ENCODE data around the gene ERV3-1. TPM values are rescaled to one million over a fixed set of nuclear protein-coding genes. Genes with fewer than 3 reads are reported as not detected.
A peak's percentile ranks its signal among the peaks of the same experiment; 100 is the strongest.

Gene ERV3-1
- total and polyA plus RNA-seq, 9 of the 15 experiments (the other 6 are each of a cell fraction or from before 2014, with no cell fraction given) = 10.2 to 30.0 (median 22.0) TPM

DNA sequence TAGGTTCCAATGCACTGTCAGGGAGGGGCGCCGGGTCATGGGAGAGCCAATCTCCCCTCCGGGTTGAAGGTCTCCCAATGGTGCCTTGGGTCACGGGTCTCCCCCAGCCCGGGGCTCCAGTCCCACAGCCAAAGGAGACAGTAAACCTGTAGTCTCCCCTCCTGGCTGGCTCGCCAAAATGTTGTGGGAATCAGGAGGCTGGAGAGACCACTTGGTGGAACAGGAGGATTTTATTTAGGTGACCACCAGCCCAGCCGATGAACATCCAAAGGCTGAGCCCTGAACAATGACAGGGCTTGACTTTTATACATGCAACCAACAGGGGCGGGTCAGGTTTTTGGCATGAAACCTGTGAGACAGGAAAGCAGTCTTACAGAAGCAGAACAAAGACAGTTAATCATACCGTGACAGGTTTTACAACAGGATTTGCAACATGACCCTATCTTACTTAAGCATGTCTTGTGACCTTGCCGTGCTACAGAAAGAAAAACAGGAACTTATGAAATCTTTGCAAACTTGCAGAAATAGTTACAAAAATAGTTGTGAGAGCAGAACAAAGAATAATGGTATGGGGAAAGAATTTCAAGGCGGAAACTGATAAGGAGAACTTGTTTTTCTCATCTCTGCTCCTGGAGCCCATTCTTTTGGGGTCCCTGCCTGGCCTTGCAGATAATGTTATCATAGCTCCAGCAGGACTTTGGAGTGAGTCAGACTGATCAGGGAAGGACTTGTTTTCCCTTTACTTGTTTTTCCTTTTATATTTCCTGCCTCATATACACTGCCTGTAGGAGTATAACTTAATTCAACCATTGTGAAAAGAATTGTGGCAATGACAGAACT lies 7.1 kb downstream of the ERV3-1 start (continued):
- TF ChIP-seq THRAP3 (IDR thresholded peaks at IDR 0.05; ENCODE audit: borderline replicate concordance) (no peak), NR2C1 (IDR thresholded peaks at IDR 0.05) (peak; percentile 81), NR2C1 (tag; IDR thresholded peaks at IDR 0.05) (peak; percentile 92), ZNF274 (IDR thresholded peaks at IDR 0.05; ENCODE audit: borderline replicate concordance, low read depth, low read length) (peak; percentile 70; the same call in 1 of the 2 replicates), ZNF133 (CRISPR knock-in tag; IDR thresholded peaks at IDR 0.05) (no peak), FOXM1 (IDR thresholded peaks at IDR 0.05; ENCODE audit: low read depth) (peak; percentile 97), FOXM1 (CRISPR knock-in tag; IDR thresholded peaks at IDR 0.05; ENCODE audit: low read depth) (no peak), SREBF2 (CRISPR knock-in tag; IDR thresholded peaks at IDR 0.05) (no peak), KDM1A (IDR thresholded peaks at IDR 0.05) (peak; percentile 96 to 98), XRCC3 (IDR thresholded peaks at IDR 0.05) (0 out of 2 replicates have a peak, but pooled peaks have one; percentile 49), TFAM (CRISPR knock-in tag; conservative IDR thresholded peaks at IDR 0.05) (no peak), ZNF384 (IDR thresholded peaks at IDR 0.05; ENCODE audit: low read depth, low read length) (no peak), KLF6 (CRISPR knock-in tag; IDR thresholded peaks at IDR 0.05; ENCODE audit: borderline replicate concordance) (peak; percentile 33; the same call in 1 of the 2 replicates), ERF (CRISPR knock-in tag; IDR thresholded peaks at IDR 0.05) (no peak), BCOR (IDR thresholded peaks at IDR 0.05) (peak; percentile 76), NFE2L1 (tag; IDR thresholded peaks at IDR 0.05; ENCODE audit: borderline replicate concordance, low read depth) (no peak), ELF4 (CRISPR knock-in tag; IDR thresholded peaks at IDR 0.05) (0 out of 2 replicates have a peak, but pooled peaks have one; percentile 50), PCBP1 (IDR thresholded peaks at IDR 0.05; ENCODE audit: low read depth, low read length, poor library complexity, severe bottlenecking) (no peak), ZNF764 (CRISPR knock-in tag; IDR thresholded peaks at IDR 0.05; ENCODE audit: low read depth) (no peak), DPF2 (IDR thresholded peaks at IDR 0.05) (peak; percentile 100), PYGO2 (tag; IDR thresholded peaks at IDR 0.05) (peak; percentile 80), ZNF644 (tag; IDR thresholded peaks at IDR 0.05; ENCODE audit: low read depth) (no peak; the same call in 1 of the 2 replicates)
- TF ChIP-seq, protein P1, sequence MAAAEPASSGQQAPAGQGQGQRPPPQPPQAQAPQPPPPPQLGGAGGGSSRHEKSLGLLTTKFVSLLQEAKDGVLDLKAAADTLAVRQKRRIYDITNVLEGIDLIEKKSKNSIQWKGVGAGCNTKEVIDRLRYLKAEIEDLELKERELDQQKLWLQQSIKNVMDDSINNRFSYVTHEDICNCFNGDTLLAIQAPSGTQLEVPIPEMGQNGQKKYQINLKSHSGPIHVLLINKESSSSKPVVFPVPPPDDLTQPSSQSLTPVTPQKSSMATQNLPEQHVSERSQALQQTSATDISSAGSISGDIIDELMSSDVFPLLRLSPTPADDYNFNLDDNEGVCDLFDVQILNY (CRISPR knock-in tag; IDR thresholded peaks at IDR 0.05) = no peak
- TF ChIP-seq, protein P2, sequence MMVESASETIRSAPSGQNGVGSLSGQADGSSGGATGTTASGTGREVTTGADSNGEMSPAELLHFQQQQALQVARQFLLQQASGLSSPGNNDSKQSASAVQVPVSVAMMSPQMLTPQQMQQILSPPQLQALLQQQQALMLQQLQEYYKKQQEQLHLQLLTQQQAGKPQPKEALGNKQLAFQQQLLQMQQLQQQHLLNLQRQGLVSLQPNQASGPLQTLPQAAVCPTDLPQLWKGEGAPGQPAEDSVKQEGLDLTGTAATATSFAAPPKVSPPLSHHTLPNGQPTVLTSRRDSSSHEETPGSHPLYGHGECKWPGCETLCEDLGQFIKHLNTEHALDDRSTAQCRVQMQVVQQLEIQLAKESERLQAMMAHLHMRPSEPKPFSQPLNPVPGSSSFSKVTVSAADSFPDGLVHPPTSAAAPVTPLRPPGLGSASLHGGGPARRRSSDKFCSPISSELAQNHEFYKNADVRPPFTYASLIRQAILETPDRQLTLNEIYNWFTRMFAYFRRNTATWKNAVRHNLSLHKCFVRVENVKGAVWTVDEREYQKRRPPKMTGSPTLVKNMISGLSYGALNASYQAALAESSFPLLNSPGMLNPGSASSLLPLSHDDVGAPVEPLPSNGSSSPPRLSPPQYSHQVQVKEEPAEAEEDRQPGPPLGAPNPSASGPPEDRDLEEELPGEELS (CRISPR knock-in tag; IDR thresholded peaks at IDR 0.05; ENCODE audit: borderline replicate concordance) = no peak
- TF ChIP-seq, protein P3, sequence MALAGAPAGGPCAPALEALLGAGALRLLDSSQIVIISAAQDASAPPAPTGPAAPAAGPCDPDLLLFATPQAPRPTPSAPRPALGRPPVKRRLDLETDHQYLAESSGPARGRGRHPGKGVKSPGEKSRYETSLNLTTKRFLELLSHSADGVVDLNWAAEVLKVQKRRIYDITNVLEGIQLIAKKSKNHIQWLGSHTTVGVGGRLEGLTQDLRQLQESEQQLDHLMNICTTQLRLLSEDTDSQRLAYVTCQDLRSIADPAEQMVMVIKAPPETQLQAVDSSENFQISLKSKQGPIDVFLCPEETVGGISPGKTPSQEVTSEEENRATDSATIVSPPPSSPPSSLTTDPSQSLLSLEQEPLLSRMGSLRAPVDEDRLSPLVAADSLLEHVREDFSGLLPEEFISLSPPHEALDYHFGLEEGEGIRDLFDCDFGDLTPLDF (CRISPR knock-in tag; IDR thresholded peaks at IDR 0.05) = no peak
- TF ChIP-seq, protein P4, sequence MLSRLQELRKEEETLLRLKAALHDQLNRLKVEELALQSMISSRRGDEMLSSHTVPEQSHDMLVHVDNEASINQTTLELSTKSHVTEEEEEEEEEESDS (CRISPR knock-in tag; IDR thresholded peaks at IDR 0.05) = no peak

All from K562 (cell line).